B cell (primary cell): ENCODE results near the gene RDH8. TPM values are rescaled to one million over a fixed set of nuclear protein-coding genes. Genes with fewer than 3 reads are reported as not detected.

Source experiments
- ATAC-seq: fragments of 200-7000 bp; cut with Tn5 transposase; one replicate; pipeline ENCODE4 v1.10.0; 2021; ENCODE audit warnings: low read depth, mild to moderate bottlenecking, moderate number of reproducible peaks, moderate library complexity
- CTCF ChIA-PET: fragments of 350-600 bp; sonication (Branson Sonifier 250); formaldehyde crosslinking; loops from one replicate; lab custom pipeline; 2021; ENCODE audit warnings: antibody characterized with exemption, inconsistent platforms; lab: Charles Lee
- POLR2A ChIA-PET: fragments of 350-600 bp; sonication (Branson Sonifier 250); formaldehyde crosslinking; loops from one replicate; lab custom pipeline; 2021; ENCODE audit warnings: antibody characterized with exemption; lab: Charles Lee
- DNase-seq: peaks from one replicate; pipeline ENCODE4 v3.0.0; 2013
- H2AFZ ChIP-seq: 2 replicates; pipeline ENCODE4 v1.6.1; 2012; ENCODE audit warnings: mild to moderate bottlenecking, low read depth, low read length; ENCODE audit not compliant: insufficient read depth, poor library complexity, severe bottlenecking
- H3K27ac ChIP-seq, 2 donors: 1 replicate in 1 of 2; 2 replicates in 1 of 2; pipeline ENCODE4 v1.5.1; 2012 to 2013; ENCODE audit warnings: low read length in 2 of 2, mild to moderate bottlenecking in 2 of 2, moderate library complexity in 1 of 2
- H3K27me3 ChIP-seq, 4 experiments: fragments of 200-600 bp in 1 of 4; sonication (generic) in 1 of 4; replicated peaks in 1 of 4; 1 replicate in 2 of 4; 2 replicates in 2 of 4; pipeline versions ENCODE4 v1.6.1 to v1.7.0; 2013 to 2016; ENCODE audit warnings: low read length in 3 of 4, mild to moderate bottlenecking in 2 of 4, mixed read lengths in 1 of 4, moderate library complexity in 1 of 4; ENCODE audit not compliant: insufficient read depth in 4 of 4, control insufficient read depth in 3 of 4; ENCODE audit errors: control extremely low read depth in 1 of 4
- H3K36me3 ChIP-seq, 2 experiments: replicated peaks in 1 of 2; 1 replicate in 1 of 2; 2 replicates in 1 of 2; pipeline versions ENCODE4 v1.6.1 to v1.7.1; 2013; ENCODE audit warnings: low read length in 1 of 2; ENCODE audit not compliant: insufficient read depth in 2 of 2, control insufficient read depth in 1 of 2; ENCODE audit errors: control extremely low read depth in 1 of 2, extremely low read depth in 1 of 2
- H3K4me1 ChIP-seq, 2 donors: fragments of 200-600 bp in 1 of 2; sonication (generic) in 1 of 2; 1 replicate in 1 of 2; 2 replicates in 1 of 2; pipeline versions ENCODE4 v1.5.1 to v1.6.1; 2013 to 2017; ENCODE audit warnings: low read length in 2 of 2; ENCODE audit not compliant: control insufficient read depth in 2 of 2, insufficient read depth in 2 of 2
- H3K4me2 ChIP-seq: replicated peaks from 2 replicates; pipeline ENCODE3; 2012; ENCODE audit warnings: mild to moderate bottlenecking, low read depth, low read length; ENCODE audit not compliant: poor library complexity, severe bottlenecking
- H3K4me3 ChIP-seq, 5 experiments: fragments of 200-600 bp in 1 of 5; sonication (generic) in 1 of 5; 1 replicate in 3 of 5; 2 replicates in 2 of 5; pipeline versions ENCODE4 v1.5.1 to v1.7.0; 2011 to 2016; ENCODE audit warnings: low read length in 4 of 5, mild to moderate bottlenecking in 4 of 5, low read depth in 2 of 5, control low read depth in 1 of 5, moderate library complexity in 1 of 5; ENCODE audit not compliant: insufficient read depth in 1 of 5; ENCODE audit errors: control extremely low read depth in 1 of 5, extremely low read depth in 1 of 5
- H3K79me2 ChIP-seq: fragments of 200-600 bp; sonication (generic); one replicate; pipeline ENCODE4 v1.6.0; 2016; ENCODE audit warnings: low read length; ENCODE audit not compliant: control insufficient read depth, insufficient read depth
- H3K9ac ChIP-seq: fragments of 200-600 bp; sonication (generic); 2 replicates; pipeline ENCODE4 v1.6.1; 2017; ENCODE audit warnings: mild to moderate bottlenecking, low read length, moderate library complexity
- H3K9me3 ChIP-seq, 3 donors: one replicate each; pipeline versions ENCODE4 v1.6.1 to v1.7.1; 2013; ENCODE audit warnings: low read length in 2 of 3; ENCODE audit not compliant: control insufficient read depth in 2 of 3, insufficient read depth in 1 of 3; ENCODE audit errors: control extremely low read depth in 1 of 3
- H4K20me1 ChIP-seq: 2 replicates; pipeline ENCODE4 v1.6.0; 2012; ENCODE audit warnings: mild to moderate bottlenecking, low read length; ENCODE audit not compliant: insufficient read depth, control insufficient read depth, poor library complexity, severe bottlenecking
- H3K27ac Mint-ChIP-seq: one replicate; pipeline ENCODE4 v1.8.0; 2021; ENCODE audit warnings: mixed read lengths
- H3K27me3 Mint-ChIP-seq: one replicate; pipeline ENCODE4 v1.8.0; 2021; ENCODE audit warnings: mixed read lengths
- H3K4me1 Mint-ChIP-seq: one replicate; pipeline ENCODE4 v1.8.0; 2021; ENCODE audit warnings: mixed read lengths
- H3K4me3 Mint-ChIP-seq: one replicate; pipeline ENCODE4 v1.8.0; 2021; ENCODE audit warnings: mixed read lengths
- H3K9me3 Mint-ChIP-seq: one replicate; pipeline ENCODE4 v1.8.0; 2022; ENCODE audit warnings: mixed read lengths; ENCODE audit not compliant: insufficient read depth
- EZH2 ChIP-seq: IDR thresholded peaks from 2 replicates; pipeline ENCODE4 v1.6.1; 2012; ENCODE audit warnings: borderline replicate concordance, low read depth, mild to moderate bottlenecking, moderate library complexity, low read length; ENCODE audit not compliant: insufficient read depth, poor library complexity, severe bottlenecking
- WGBS: methylation state at CpG from one replicate; pipeline ENCODE4 v1.1.5; 2013; ENCODE audit warnings: missing lambda C conversion rate; ENCODE audit not compliant: insufficient coverage; 5-methylcytosine and 5-hydroxymethylcytosine counted together
- intact Hi-C: fragments of 100-400 bp; cut with micrococcal nuclease; formaldehyde crosslinking; loops from one replicate; pipeline ENCODE4 v1.10.0; 2022
- polyA plus RNA-seq: library from polyadenylated mRNA; depleted of rRNA; stranded (reverse); fragments of >200 nt; gene quantifications from 2 replicates; pipeline ENCODE4 v1.2.3, GENCODE V29; 2012
- total RNA-seq, 2 donors: library from RNA; stranded (reverse); fragments of 120-200 nt in 1 of 2; gene quantifications; 1 replicate in 1 of 2; 2 replicates in 1 of 2; pipeline versions ENCODE4 v1.2.3 to v1.2.4, GENCODE V29; 2013 to 2022
- TF ChIP-seq, protein P1 (sequence below): fragments of 200-600 bp; IDR thresholded peaks from one replicate; pipeline ENCODE4 v1.8.0; 2022; ENCODE audit warnings: antibody characterized with exemption, mild to moderate bottlenecking

The RDH8 gene
- total and polyA plus RNA-seq, 2 donors (not counting 1 experiment from before 2014, with no cell fraction given) = not detected

DNA sequence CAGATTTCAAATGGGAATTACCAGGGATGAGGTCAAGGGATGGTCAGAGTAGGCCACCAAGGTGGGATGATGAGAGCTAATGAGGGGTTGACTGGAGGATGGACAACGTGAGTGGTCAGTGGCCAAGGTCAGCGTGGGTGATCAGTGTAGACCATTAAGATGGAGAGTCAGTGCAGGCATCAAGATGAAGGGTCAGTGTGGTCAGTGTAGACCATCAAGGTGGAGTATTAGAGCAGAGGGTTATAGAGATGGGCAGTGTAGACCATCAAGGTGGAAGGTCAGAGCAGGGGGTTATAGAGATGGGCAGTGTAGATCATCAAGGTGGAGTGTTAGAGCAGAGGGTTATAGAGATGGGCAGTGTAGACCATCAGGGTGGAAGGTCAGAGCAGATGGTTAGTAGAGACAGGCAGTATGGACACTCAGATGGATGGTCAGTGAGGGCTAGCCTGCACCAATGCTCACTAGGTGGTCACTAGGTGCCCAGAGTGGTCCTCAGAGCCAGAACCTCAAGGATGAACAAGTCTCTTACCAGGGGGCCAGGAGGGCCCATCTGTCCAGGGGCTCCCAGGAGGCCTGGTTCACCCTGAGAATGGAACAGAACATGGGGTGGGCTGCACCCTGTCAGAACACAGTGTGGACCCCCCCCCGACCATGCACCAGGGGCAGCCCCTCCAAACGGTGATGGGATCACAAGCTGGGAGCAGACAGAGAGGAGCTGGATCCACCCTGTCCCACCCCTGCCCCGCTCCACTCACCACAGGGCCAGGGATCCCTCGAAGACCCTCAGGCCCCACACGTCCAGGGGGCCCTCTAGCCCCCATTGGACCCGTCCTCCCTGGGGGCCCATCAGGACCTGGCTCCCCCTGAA is 44.2 kb upstream of the RDH8 start:
- Histone ChIP-seq H3K27ac (no peak overlapping the region), H3K79me2 (no peaks in the 10 kb centered on the region), H3K9me3 (peaks cover 0 to 4% (median 0%) of the 10 kb centered on the region in 3 donors), H4K20me1 (no peaks in the 10 kb centered on the region), H3K4me1 (no peaks in the 10 kb centered on the region), H3K4me3 (no peak overlapping the region), H3K4me2 (no peak overlapping the region), H3K9ac (no peak overlapping the region), H3K27me3 (peaks cover 0 to 37% (median 6%) of the 10 kb centered on the region in 4 experiments), H2AFZ (no peak overlapping the region), H3K36me3 (no peaks in the 10 kb centered on the region)
- POLR2A ChIA-PET = no interaction called here
- Mint-ChIP-seq H3K4me1 (no peaks in the 10 kb centered on the region), H3K27me3 (peaks cover 30% of the 10 kb centered on the region), H3K4me3 (no peak overlapping the region), H3K9me3 (no peaks in the 10 kb centered on the region), H3K27ac (no peak overlapping the region)
- DNase-seq = no peak
- no peak for TF ChIP-seq EZH2
- TF ChIP-seq, protein P1, sequence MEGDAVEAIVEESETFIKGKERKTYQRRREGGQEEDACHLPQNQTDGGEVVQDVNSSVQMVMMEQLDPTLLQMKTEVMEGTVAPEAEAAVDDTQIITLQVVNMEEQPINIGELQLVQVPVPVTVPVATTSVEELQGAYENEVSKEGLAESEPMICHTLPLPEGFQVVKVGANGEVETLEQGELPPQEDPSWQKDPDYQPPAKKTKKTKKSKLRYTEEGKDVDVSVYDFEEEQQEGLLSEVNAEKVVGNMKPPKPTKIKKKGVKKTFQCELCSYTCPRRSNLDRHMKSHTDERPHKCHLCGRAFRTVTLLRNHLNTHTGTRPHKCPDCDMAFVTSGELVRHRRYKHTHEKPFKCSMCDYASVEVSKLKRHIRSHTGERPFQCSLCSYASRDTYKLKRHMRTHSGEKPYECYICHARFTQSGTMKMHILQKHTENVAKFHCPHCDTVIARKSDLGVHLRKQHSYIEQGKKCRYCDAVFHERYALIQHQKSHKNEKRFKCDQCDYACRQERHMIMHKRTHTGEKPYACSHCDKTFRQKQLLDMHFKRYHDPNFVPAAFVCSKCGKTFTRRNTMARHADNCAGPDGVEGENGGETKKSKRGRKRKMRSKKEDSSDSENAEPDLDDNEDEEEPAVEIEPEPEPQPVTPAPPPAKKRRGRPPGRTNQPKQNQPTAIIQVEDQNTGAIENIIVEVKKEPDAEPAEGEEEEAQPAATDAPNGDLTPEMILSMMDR = no peak
- 67% methylated on average over 8 of the region's 8 CpGs for WGBS
- ATAC-seq = no peak
- intact Hi-C loops = no loop called here
- CTCF ChIA-PET = no interaction called here

DNA sequence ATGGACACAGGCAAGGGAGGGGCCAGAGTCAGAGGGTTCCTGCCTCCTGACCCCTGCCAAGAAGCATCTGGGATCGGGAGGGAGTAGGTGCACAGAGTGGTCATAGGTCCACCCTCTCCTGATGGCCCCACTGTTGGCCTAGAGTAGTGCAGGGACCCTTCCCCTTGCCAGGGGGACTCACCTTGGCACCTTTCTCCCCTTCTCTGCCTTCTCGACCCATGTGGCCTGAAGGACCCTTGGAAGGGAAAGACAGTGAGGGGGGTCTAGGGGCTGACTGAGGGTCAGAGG is 43.7 kb upstream of the RDH8 start:
- ChIA-PET POLR2A (no interaction called here), CTCF (no interaction called here)
- Histone ChIP-seq H4K20me1 (no peaks in the 10 kb centered on the region), H3K4me1 (no peaks in the 10 kb centered on the region), H3K4me2 (no peak overlapping the region), H3K9ac (no peak overlapping the region), H3K79me2 (no peaks in the 10 kb centered on the region), H3K9me3 (peaks cover 0 to 4% (median 0%) of the 10 kb centered on the region in 3 donors), H3K27ac (no peak overlapping the region), H2AFZ (no peak overlapping the region), H3K27me3 (peaks cover 0 to 35% (median 6%) of the 10 kb centered on the region in 4 experiments), H3K4me3 (no peak overlapping the region), H3K36me3 (no peaks in the 10 kb centered on the region)
- no peak for DNase-seq
- WGBS = 60% methylated on average over 1 of the region's 2 CpGs
- peaks cover 30% of the 10 kb centered on the region for H3K27me3 Mint-ChIP-seq
- TF ChIP-seq, protein P1 = no peak
- no peak for TF ChIP-seq EZH2
- H3K27ac Mint-ChIP-seq = no peak overlapping the region
- no peak overlapping the region for H3K4me3 Mint-ChIP-seq
- ATAC-seq = no peak
- H3K9me3 Mint-ChIP-seq = no peaks in the 10 kb centered on the region
- H3K4me1 Mint-ChIP-seq = no peaks in the 10 kb centered on the region
- intact Hi-C loops = no loop called here
